Breast epithelium (tissue), 3 donors: ENCODE data around the gene GPC4.

ENCODE experiments used
- CTCF ChIP-seq, 3 donors: fragments of 450-650 bp; IDR thresholded peaks; one replicate each; pipeline ENCODE4 v1.5.1; 2016 to 2017; ENCODE audit warnings: antibody characterized with exemption in 3 of 3, mild to moderate bottlenecking in 3 of 3, moderate library complexity in 3 of 3
- POLR2A ChIP-seq: fragments of 450-650 bp; IDR thresholded peaks from one replicate; pipeline ENCODE4 v1.6.1; 2016; ENCODE audit warnings: antibody characterized with exemption, mild to moderate bottlenecking, moderate library complexity
- POLR2AphosphoS5 ChIP-seq, 3 donors: sonication (generic); formaldehyde crosslinking; IDR thresholded peaks; one replicate each; pipeline ENCODE4 v1.6.1; 2017; ENCODE audit warnings: antibody characterized with exemption in 3 of 3

DNA sequence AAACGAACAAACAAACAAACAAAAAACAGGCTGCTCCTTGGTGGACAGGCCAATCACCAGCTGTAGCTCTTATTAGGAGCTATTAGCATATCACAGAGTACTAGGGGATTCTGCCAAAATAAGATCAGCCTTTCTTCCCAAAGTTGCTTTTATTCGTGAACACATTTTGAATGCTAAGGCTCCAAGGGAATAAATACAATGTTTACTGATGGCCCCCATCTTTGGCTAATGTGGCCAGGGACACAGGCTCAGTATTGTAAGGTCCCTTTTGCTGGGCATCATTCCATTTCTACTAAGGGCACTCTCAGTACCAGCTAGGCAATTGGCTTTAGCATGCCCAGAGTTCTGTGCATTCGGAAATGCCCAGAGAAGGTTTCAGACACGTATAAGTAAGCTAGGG lies 84.3 kb downstream of the GPC4 start:
- TF ChIP-seq CTCF (IDR thresholded peaks at IDR 0.05) (no peak), POLR2A (no peak), POLR2AphosphoS5 (IDR thresholded peaks at IDR 0.05) (no peak)
